K562 (cell line): Measurements from ENCODE around the gene RNF141. TPM values are rescaled to one million over a fixed set of nuclear protein-coding genes. Genes with fewer than 3 reads are reported as not detected.

Source experiments
- E2F1 ChIP-seq: sonication (generic); formaldehyde crosslinking; IDR thresholded peaks from 2 replicates; pipeline ENCODE4 v1.8.1; 2023; ENCODE audit warnings: mild to moderate bottlenecking, missing genetic modification reagents, moderate library complexity
- GTF2E2 ChIP-seq: fragments of 200-800 bp; sonication (Bioruptor generic); IDR thresholded peaks from 2 replicates; pipeline ENCODE4 v1.6.1; 2016; ENCODE audit warnings: missing genetic modification characterization, missing compliant biosample characterization
- JUNB ChIP-seq: fragments of 450-650 bp; formaldehyde crosslinking; conservative IDR thresholded peaks from 2 replicates; pipeline ENCODE4 v1.4.0; 2020; ENCODE audit warnings: mild to moderate bottlenecking
- KLF6 ChIP-seq: fragments of 250-450 bp; sonication (Bioruptor Pico); IDR thresholded peaks from 2 replicates; pipeline ENCODE4 v1.4.0; 2020; ENCODE audit warnings: mild to moderate bottlenecking, moderate library complexity, borderline replicate concordance
- PRDM10 ChIP-seq: fragments of 450-650 bp; IDR thresholded peaks from 2 replicates; pipeline ENCODE4 v1.6.1; 2018; ENCODE audit not compliant: partially characterized antibody
- SIX5 ChIP-seq, 2 experiments: IDR thresholded peaks; 2 replicates each; pipeline ENCODE4 v1.6.1; 2011; ENCODE audit warnings: low read length in 2 of 2, borderline replicate concordance in 1 of 2, low read depth in 1 of 2, mild to moderate bottlenecking in 1 of 2, moderate library complexity in 1 of 2; ENCODE audit not compliant: insufficient read depth in 1 of 2
- SPI1 ChIP-seq: IDR thresholded peaks from 2 replicates; pipeline ENCODE4 v1.6.1; 2011; ENCODE audit warnings: low read depth, low read length, control low read depth, borderline replicate concordance
- SRF ChIP-seq, 2 experiments: fragments of 250-450, 450-650 bp in 1 of 2; sonication (Bioruptor Pico) in 1 of 2; sonication (generic) in 1 of 2; formaldehyde crosslinking; IDR thresholded peaks; 2 replicates each; pipeline versions ENCODE4 v1.5.0 to v1.5.1; 2020 to 2022; ENCODE audit warnings: mild to moderate bottlenecking in 1 of 2, missing genetic modification reagents in 1 of 2
- SRSF7 ChIP-seq: fragments of 200-400 bp; formaldehyde crosslinking; optimal IDR thresholded peaks from 2 replicates; pipeline ENCODE3; 2017; ENCODE audit warnings: mild to moderate bottlenecking, low read depth, low read length
- TBP ChIP-seq: optimal IDR thresholded peaks from 2 replicates; pipeline ENCODE3; 2011; ENCODE audit warnings: low read depth, low read length, improper control_type of control experiment
- YY1 ChIP-seq, 3 experiments: IDR thresholded peaks; 2 replicates each; pipeline ENCODE4 v1.6.1; 2011; ENCODE audit warnings: low read length in 2 of 3, mild to moderate bottlenecking in 2 of 3, moderate library complexity in 2 of 3, borderline replicate concordance in 1 of 3, control low read depth in 1 of 3, low read depth in 1 of 3; ENCODE audit not compliant: insufficient read depth in 3 of 3, insufficient replicate concordance in 2 of 3, control insufficient read depth in 1 of 3, insufficient read length in 1 of 3; ENCODE audit errors: extremely low read depth in 1 of 3
- ZNF124 ChIP-seq: sonication (generic); formaldehyde crosslinking; IDR thresholded peaks from 2 replicates; pipeline ENCODE4 v1.8.1; 2022; ENCODE audit warnings: missing genetic modification reagents
- ZNF354B ChIP-seq: fragments of 250-450 bp; sonication (Bioruptor Pico); IDR thresholded peaks from 2 replicates; pipeline ENCODE4 v1.4.0; 2020
- ZNF431 ChIP-seq: sonication (generic); formaldehyde crosslinking; IDR thresholded peaks from 2 replicates; pipeline ENCODE4 v1.8.0; 2022; ENCODE audit warnings: mild to moderate bottlenecking, missing genetic modification reagents
- ZNF57 ChIP-seq: fragments of 450-650 bp; formaldehyde crosslinking; IDR thresholded peaks from 2 replicates; pipeline ENCODE4 v1.4.0; 2020; ENCODE audit warnings: mild to moderate bottlenecking, moderate library complexity
- ZNF609 ChIP-seq: sonication (generic); formaldehyde crosslinking; IDR thresholded peaks from 2 replicates; pipeline ENCODE4 v1.8.1; 2023; ENCODE audit warnings: missing genetic modification reagents, mild to moderate bottlenecking, borderline replicate concordance
- ZNF830 ChIP-seq: fragments of 250-450 bp; sonication (Bioruptor Pico); IDR thresholded peaks from 2 replicates; pipeline ENCODE4 v1.5.0; 2021; ENCODE audit warnings: mild to moderate bottlenecking
- polyA plus RNA-seq, 8 experiments: library from polyadenylated mRNA; depleted of rRNA in 4 of 8; stranded (reverse) in 5 of 8; unstranded in 3 of 8; fragments of >200 nt; fragmentation: Nextera tagmentation in 2 of 8; fragmentation: Illumina TruSeq in 1 of 8; extraction: Ambion mirVana in 2 of 8; extraction: Trizol in 1 of 8; gene quantifications; 2 replicates each; pipeline versions ENCODE4 v1.2.1 to v1.2.3, GENCODE V29; 2011 to 2014; ENCODE audit warnings: inconsistent platforms in 1 of 8, missing spikeins in 1 of 8
- total RNA-seq, 7 experiments: library from RNA; depleted of rRNA in 6 of 7; stranded (reverse); fragments of >200 nt in 6 of 7; fragmentation: Illumina TruSeq in 2 of 7; extraction: Trizol in 2 of 7; gene quantifications; 2 replicates each; pipeline versions ENCODE4 v1.2.1 to v1.2.3, GENCODE V29; 2011 to 2021; ENCODE audit warnings: low replicate concordance in 1 of 7

The RNF141 gene
- total and polyA plus RNA-seq, 9 of the 15 experiments (the other 6 are each of a cell fraction or from before 2014, with no cell fraction given), result 9.7 to 51.9 (median 18.9) TPM

- TF ChIP-seq ZNF609 (CRISPR knock-in tag), result no peak
- no peak for TF ChIP-seq TBP
- TF ChIP-seq ZNF431, result no peak
- TF ChIP-seq KLF6 (CRISPR knock-in tag), result no peak
- no peak for TF ChIP-seq SPI1
- no peak; the same call in 1 of the 2 replicates for TF ChIP-seq JUNB (CRISPR knock-in tag)
- no peak for TF ChIP-seq GTF2E2 (tag)
- no peak for TF ChIP-seq YY1 (IDR thresholded peaks at IDR 0.05; ENCODE audit: borderline replicate concordance in 1 of 3, control insufficient read depth in 1 of 3, extremely low read depth in 1 of 3, insufficient read depth in 3 of 3, insufficient read length in 1 of 3, insufficient replicate concordance in 2 of 3, low read depth in 1 of 3, low read length in 2 of 3)
- no peak for TF ChIP-seq SRSF7
- no peak for TF ChIP-seq ZNF354B (CRISPR knock-in tag)
- no peak for TF ChIP-seq ZNF830 (CRISPR knock-in tag)
- no peak for TF ChIP-seq E2F1 (CRISPR knock-in tag)
- TF ChIP-seq SIX5 (IDR thresholded peaks at IDR 0.05; ENCODE audit: borderline replicate concordance in 1 of 2, insufficient read depth in 1 of 2, low read depth in 1 of 2, low read length in 2 of 2), result no peak
- TF ChIP-seq PRDM10, result no peak
- no peak; a peak in 1 of 4 replicates for TF ChIP-seq SRF (CRISPR knock-in tag; IDR thresholded peaks at IDR 0.05)
- no peak for TF ChIP-seq ZNF124
- TF ChIP-seq ZNF57 (CRISPR knock-in tag), result no peak
These were observed 50.4 kb downstream of the RNF141 start (continued) for GRCh38 chr11:10490398-10491241.
